DOHH2 (cell line): ENCODE data around the gene USH2A.

Source experiments
- CTCF ChIP-seq: fragments of 200-600 bp; sonication (generic); IDR thresholded peaks from one replicate; pipeline ENCODE4 v1.5.1; 2014; ENCODE audit warnings: antibody characterized with exemption, mild to moderate bottlenecking, low read depth, low read length; ENCODE audit not compliant: poor library complexity, severe bottlenecking
- EZH2phosphoT487 ChIP-seq: fragments of 200-600 bp; sonication (generic); IDR thresholded peaks from 2 replicates; pipeline ENCODE4 v1.6.1; 2017; ENCODE audit warnings: borderline replicate concordance, mild to moderate bottlenecking, antibody characterized with exemption, low read length, moderate library complexity, mixed read lengths

DNA sequence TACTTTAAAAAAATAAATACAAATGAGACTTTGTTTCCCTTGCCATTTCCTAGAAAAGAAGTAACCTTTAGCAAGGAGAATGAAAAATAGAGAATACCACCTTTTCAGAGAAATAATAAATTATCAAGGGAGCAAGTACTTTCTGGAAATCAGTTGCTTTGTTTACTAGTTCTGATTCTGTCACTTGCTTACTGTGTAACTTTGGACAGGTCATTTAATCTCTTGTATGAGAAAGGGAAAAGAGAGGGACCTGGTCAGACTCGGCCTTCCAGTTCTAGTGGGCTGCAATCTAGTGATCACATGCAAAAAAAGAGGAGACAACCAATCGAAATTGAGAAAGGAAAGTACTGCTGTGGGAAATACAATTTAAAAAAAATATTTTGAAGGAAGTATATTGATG, 822.0 kb downstream of the USH2A start:
- TF ChIP-seq EZH2phosphoT487 (no peak), CTCF (no peak)
